DOHH2 (cell line): ENCODE data around the gene SMIM8.

Source experiments
- EZH2phosphoT487 ChIP-seq: fragments of 200-600 bp; sonication (generic); IDR thresholded peaks from 2 replicates; pipeline ENCODE4 v1.6.1; 2017; ENCODE audit warnings: borderline replicate concordance, mild to moderate bottlenecking, antibody characterized with exemption, low read length, moderate library complexity, mixed read lengths
- TF ChIP-seq, protein P1 (sequence below): fragments of 200-600 bp; sonication (generic); IDR thresholded peaks from one replicate; pipeline ENCODE4 v1.5.1; 2014; ENCODE audit warnings: antibody characterized with exemption, mild to moderate bottlenecking, low read depth, low read length; ENCODE audit not compliant: poor library complexity, severe bottlenecking

- TF ChIP-seq, protein P1, sequence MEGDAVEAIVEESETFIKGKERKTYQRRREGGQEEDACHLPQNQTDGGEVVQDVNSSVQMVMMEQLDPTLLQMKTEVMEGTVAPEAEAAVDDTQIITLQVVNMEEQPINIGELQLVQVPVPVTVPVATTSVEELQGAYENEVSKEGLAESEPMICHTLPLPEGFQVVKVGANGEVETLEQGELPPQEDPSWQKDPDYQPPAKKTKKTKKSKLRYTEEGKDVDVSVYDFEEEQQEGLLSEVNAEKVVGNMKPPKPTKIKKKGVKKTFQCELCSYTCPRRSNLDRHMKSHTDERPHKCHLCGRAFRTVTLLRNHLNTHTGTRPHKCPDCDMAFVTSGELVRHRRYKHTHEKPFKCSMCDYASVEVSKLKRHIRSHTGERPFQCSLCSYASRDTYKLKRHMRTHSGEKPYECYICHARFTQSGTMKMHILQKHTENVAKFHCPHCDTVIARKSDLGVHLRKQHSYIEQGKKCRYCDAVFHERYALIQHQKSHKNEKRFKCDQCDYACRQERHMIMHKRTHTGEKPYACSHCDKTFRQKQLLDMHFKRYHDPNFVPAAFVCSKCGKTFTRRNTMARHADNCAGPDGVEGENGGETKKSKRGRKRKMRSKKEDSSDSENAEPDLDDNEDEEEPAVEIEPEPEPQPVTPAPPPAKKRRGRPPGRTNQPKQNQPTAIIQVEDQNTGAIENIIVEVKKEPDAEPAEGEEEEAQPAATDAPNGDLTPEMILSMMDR = no peak
- TF ChIP-seq EZH2phosphoT487 = no peak
These were observed 44.5 kb downstream of the SMIM8 start for GRCh38 chr6:87366899-87367298.
